Retinal pigment epithelial cell (primary cell): ENCODE results near the gene TSHZ2.

Experiments used
- DNase-seq: peaks from one replicate; pipeline ENCODE4 v3.0.0-alpha.2; 2010; ENCODE audit warnings: low read depth
- H3K4me3 ChIP-seq: 2 replicates; pipeline ENCODE4 v1.5.1; 2011; ENCODE audit warnings: mild to moderate bottlenecking, low read length, control low read depth, moderate library complexity
- CTCF ChIP-seq: conservative IDR thresholded peaks from 2 replicates; pipeline ENCODE4 v1.5.1; 2011; ENCODE audit warnings: low read depth, low read length, control low read depth, inconsistent platforms

The TSHZ2 gene

GRCh38 chr20:53164072-53164471, 191.9 kb downstream of the TSHZ2 start:
- no peak for TF ChIP-seq CTCF
- no peak overlapping the region for H3K4me3 ChIP-seq
- DNase-seq: no peak

GRCh38 chr20:53165452-53165851, 193.3 kb downstream of the TSHZ2 start:
- H3K4me3 ChIP-seq: no peak overlapping the region
- DNase-seq: no peak
- no peak for TF ChIP-seq CTCF

- H3K4me3 ChIP-seq: no peak overlapping the region
- TF ChIP-seq CTCF: no peak
- DNase-seq: no peak
Observed at GRCh38 chr20:53168491-53168890, 196.3 kb downstream of the TSHZ2 start.

- no peak overlapping the region for H3K4me3 ChIP-seq
- TF ChIP-seq CTCF: no peak
- no peak for DNase-seq
Observed at GRCh38 chr20:53170196-53170595, 198.0 kb downstream of the TSHZ2 start.

- no peak for DNase-seq
- no peak for TF ChIP-seq CTCF
Observed at GRCh38 chr20:53171065-53171464, 198.9 kb downstream of the TSHZ2 start.

GRCh38 chr20:53174454-53174853, 202.3 kb downstream of the TSHZ2 start:
- TF ChIP-seq CTCF: no peak
- no peak for DNase-seq
- H3K4me3 ChIP-seq: no peak overlapping the region

More at GRCh38 chr20:53171065-53171464, 198.9 kb downstream of the TSHZ2 start:
- no peak overlapping the region for H3K4me3 ChIP-seq

GRCh38 chr20:53175135-53175780, 203.1 kb downstream of the TSHZ2 start:
- H3K4me3 ChIP-seq: no peak overlapping the region
- DNase-seq: no peak
- no peak for TF ChIP-seq CTCF
